Measurements from ENCODE around the gene ATXN1. TPM values are rescaled to one million over a fixed set of nuclear protein-coding genes. Genes with fewer than 3 reads are reported as not detected.

ATXN1 gene
- polyA plus RNA-seq, 1 of the 3 experiments (the other 2 are of a cell fraction) = 7.9 TPM

DNA sequence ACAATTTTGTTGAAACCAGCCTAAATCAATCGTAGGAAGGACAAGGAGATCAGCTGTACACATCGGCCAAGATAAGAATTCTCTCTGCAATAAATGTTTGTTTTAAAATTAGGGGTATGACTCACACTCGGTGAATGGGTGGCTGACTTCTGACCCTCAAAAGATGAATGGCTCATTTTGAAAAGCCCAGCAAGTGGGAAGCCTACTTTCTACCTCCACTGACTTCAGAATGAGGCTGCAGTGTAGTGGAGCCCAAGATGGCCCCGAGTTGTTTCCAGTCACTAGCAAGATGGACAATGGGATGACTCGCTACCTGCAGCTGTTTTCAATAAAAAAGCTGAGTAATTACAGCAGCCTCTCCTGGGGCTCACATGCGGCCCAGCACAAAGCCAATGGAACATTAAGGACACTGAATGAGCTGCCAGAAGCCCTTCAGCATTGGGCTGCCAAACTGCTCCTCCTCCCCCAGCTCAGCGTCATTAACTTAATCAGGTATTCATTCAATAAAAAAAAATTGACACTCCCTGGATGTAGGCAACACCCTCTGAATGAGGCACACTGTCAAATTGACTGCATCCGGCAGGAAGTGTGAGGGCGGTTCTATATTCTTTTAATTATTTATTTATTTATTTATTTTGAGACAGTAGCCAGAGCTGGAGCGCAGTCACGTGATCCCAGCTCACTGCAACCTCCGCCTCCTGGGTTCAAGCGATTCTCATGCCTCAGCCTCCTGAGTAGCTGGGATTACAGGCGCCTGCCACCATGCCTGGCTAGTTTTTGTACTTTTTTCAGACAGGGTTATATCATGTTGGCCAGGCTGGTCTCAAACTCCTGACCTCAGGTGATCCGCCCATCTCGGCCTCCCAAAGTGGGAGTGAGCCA, 415.6 kb downstream of the ATXN1 start:
- Histone ChIP-seq H3K36me3 (replicated peaks in 1 of 2; ENCODE audit: control insufficient read depth in 1 of 2, insufficient read depth in 2 of 2, low read length in 1 of 2) (no peaks in the 10 kb centered on the region), H3F3A (replicated peaks; ENCODE audit: insufficient read depth) (peaks cover 6% of the 10 kb centered on the region), H3K79me2 (ENCODE audit: insufficient read depth) (0 out of 2 replicates have a peak, but pooled peaks cover 3% of the 10 kb centered on the region), H3K9me2 (no peaks in the 10 kb centered on the region), H3K9ac (no peak overlapping the region; the same call in 1 of the 2 replicates), H3K27me3 (ENCODE audit: insufficient read depth) (no peaks in the 10 kb centered on the region), H4K20me1 (ENCODE audit: insufficient read depth) (no peaks in the 10 kb centered on the region), H3K9me3 (no peaks in the 10 kb centered on the region), H3K4me1 (ENCODE audit: control insufficient read depth in 1 of 2, insufficient read depth in 2 of 2, low read depth in 1 of 2, low read length in 1 of 2) (peaks cover 17 to 19% of the 10 kb centered on the region in 2 experiments; a peak in 3 of 4 replicates), H3K4me3 (ENCODE audit: low read depth in 2 of 2, low read length in 1 of 2) (no peak overlapping the region), H2AFZ (ENCODE audit: low read depth) (no peak overlapping the region), H3K27ac (ENCODE audit: low read depth in 2 of 2, low read length in 1 of 2) (peak overlapping the region; percentile 78 to 93), H3K4me2 (peak overlapping the region; percentile 55; the same call in 1 of the 2 replicates)
- 44% methylated on average over 15 of the region's 16 CpGs for WGBS (ENCODE audit: low lambda C conversion rate)
- DNase-seq = peak; percentile 78
- ChIA-PET CTCF (interaction anchor here (1.0 to 3.4 kb wide), 9 partner anchors 9 to 64 kb away, joined by 3 to 18 read pairs (median 4); no protein-coding TSS in a partner anchor), POLR2A (interaction anchor here (0.8 kb wide), 1 partner anchor 8 kb away, joined by 3 read pairs; no protein-coding TSS in a partner anchor)
- TF ChIP-seq FOXM1 (IDR thresholded peaks at IDR 0.05; ENCODE audit: low read depth) (no peak), ZBTB33 (IDR thresholded peaks at IDR 0.05; ENCODE audit: borderline replicate concordance, low read depth) (peak; percentile 47; the same call in 1 of the 2 replicates), RCOR1 (IDR thresholded peaks at IDR 0.05; ENCODE audit: low read length) (peak; percentile 73), JUND (IDR thresholded peaks at IDR 0.05) (peak; percentile 71), RAD21 (IDR thresholded peaks at IDR 0.05; ENCODE audit: low read length) (no peak), IRF3 (IDR thresholded peaks at IDR 0.05; ENCODE audit: low read depth, low read length) (no peak), CHD2 (IDR thresholded peaks at IDR 0.05; ENCODE audit: low read length, partially characterized antibody) (peak; percentile 76), ELF1 (IDR thresholded peaks at IDR 0.05) (no peak), GATA2 (CRISPR knock-in tag; IDR thresholded peaks at IDR 0.05) (no peak), TCF12 (IDR thresholded peaks at IDR 0.05) (peak; percentile 99), USF2 (IDR thresholded peaks at IDR 0.05; ENCODE audit: borderline replicate concordance, low read depth, low read length) (no peak), YY1 (IDR thresholded peaks at IDR 0.05; ENCODE audit: low read depth) (peak; percentile 83; the same call in 1 of the 2 replicates), NRF1 (IDR thresholded peaks at IDR 0.05; ENCODE audit: low read depth, low read length) (no peak), MAX (IDR thresholded peaks at IDR 0.05; ENCODE audit: low read depth) (peak; percentile 83), RXRA (IDR thresholded peaks at IDR 0.05; ENCODE audit: borderline replicate concordance, low read depth) (0 out of 2 replicates have a peak, but pooled peaks have one; percentile 43), NFIC (IDR thresholded peaks at IDR 0.05; ENCODE audit: borderline replicate concordance) (peak; percentile 67; the same call in 1 of the 2 replicates), GABPA (IDR thresholded peaks at IDR 0.05; ENCODE audit: low read depth) (no peak), EZH2phosphoT487 (IDR thresholded peaks at IDR 0.05; ENCODE audit: borderline replicate concordance, low read depth) (no peak), FOXJ3 (CRISPR knock-in tag; IDR thresholded peaks at IDR 0.05) (no peak), SIN3A (IDR thresholded peaks at IDR 0.05; ENCODE audit: borderline replicate concordance, low read depth, low read length) (no peak), TAF1 (IDR thresholded peaks at IDR 0.05; ENCODE audit: borderline replicate concordance, low read depth, low read length) (no peak), MXI1 (IDR thresholded peaks at IDR 0.05; ENCODE audit: low read depth, low read length) (0 out of 2 replicates have a peak, but pooled peaks have one; percentile 15), TEAD4 (IDR thresholded peaks at IDR 0.05; ENCODE audit: borderline replicate concordance, insufficient read depth) (0 out of 2 replicates have a peak, but pooled peaks have one; percentile 32)
- TF ChIP-seq, protein P1, sequence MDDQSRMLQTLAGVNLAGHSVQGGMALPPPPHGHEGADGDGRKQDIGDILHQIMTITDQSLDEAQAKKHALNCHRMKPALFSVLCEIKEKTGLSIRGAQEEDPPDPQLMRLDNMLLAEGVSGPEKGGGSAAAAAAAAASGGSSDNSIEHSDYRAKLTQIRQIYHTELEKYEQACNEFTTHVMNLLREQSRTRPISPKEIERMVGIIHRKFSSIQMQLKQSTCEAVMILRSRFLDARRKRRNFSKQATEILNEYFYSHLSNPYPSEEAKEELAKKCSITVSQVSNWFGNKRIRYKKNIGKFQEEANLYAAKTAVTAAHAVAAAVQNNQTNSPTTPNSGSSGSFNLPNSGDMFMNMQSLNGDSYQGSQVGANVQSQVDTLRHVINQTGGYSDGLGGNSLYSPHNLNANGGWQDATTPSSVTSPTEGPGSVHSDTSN (IDR thresholded peaks at IDR 0.05) = peak; percentile 81
- TF ChIP-seq, protein P2, sequence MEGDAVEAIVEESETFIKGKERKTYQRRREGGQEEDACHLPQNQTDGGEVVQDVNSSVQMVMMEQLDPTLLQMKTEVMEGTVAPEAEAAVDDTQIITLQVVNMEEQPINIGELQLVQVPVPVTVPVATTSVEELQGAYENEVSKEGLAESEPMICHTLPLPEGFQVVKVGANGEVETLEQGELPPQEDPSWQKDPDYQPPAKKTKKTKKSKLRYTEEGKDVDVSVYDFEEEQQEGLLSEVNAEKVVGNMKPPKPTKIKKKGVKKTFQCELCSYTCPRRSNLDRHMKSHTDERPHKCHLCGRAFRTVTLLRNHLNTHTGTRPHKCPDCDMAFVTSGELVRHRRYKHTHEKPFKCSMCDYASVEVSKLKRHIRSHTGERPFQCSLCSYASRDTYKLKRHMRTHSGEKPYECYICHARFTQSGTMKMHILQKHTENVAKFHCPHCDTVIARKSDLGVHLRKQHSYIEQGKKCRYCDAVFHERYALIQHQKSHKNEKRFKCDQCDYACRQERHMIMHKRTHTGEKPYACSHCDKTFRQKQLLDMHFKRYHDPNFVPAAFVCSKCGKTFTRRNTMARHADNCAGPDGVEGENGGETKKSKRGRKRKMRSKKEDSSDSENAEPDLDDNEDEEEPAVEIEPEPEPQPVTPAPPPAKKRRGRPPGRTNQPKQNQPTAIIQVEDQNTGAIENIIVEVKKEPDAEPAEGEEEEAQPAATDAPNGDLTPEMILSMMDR (IDR thresholded peaks at IDR 0.05) = no peak

All from SK-N-SH (cell line).